KMS-11 (cell line): ENCODE measurements around the gene ACP4.
A peak's percentile ranks its signal among the peaks of the same experiment; 100 is the strongest.
"Not testable (repeated sequence)": the region's sequence is repeated elsewhere in the genome, so short reads cannot be mapped to it uniquely, and the experiment has no call there.

Source experiments
- H2AFZ ChIP-seq: fragments of 200-600 bp; sonication (generic); 2 replicates; pipeline ENCODE4 v1.6.1; 2016; ENCODE audit warnings: antibody characterized with exemption, mixed run types, low read depth
- H3K27ac ChIP-seq: fragments of 200-600 bp; sonication (generic); 2 replicates; pipeline ENCODE4 v1.6.1; 2016; ENCODE audit warnings: mild to moderate bottlenecking, mixed run types
- H3K27me3 ChIP-seq: fragments of 200-600 bp; sonication (generic); 2 replicates; pipeline ENCODE4 v1.6.1; 2017; ENCODE audit warnings: mild to moderate bottlenecking, low read depth, mixed run types, moderate library complexity; ENCODE audit not compliant: insufficient read depth
- H3K36me3 ChIP-seq: fragments of 200-600 bp; sonication (generic); 2 replicates; pipeline ENCODE4 v1.6.1; 2017; ENCODE audit warnings: mild to moderate bottlenecking, mixed run types; ENCODE audit not compliant: insufficient read depth
- H3K4me1 ChIP-seq: fragments of 200-600 bp; sonication (generic); 2 replicates; pipeline ENCODE4 v1.6.1; 2016; ENCODE audit warnings: mild to moderate bottlenecking, low read depth, mixed run types; ENCODE audit not compliant: poor library complexity, severe bottlenecking
- H3K4me2 ChIP-seq: fragments of 200-600 bp; sonication (generic); 2 replicates; pipeline ENCODE4 v1.7.0; 2016; ENCODE audit warnings: mild to moderate bottlenecking, mixed run types
- H3K4me3 ChIP-seq: fragments of 200-600 bp; sonication (generic); IDR thresholded peaks from 2 replicates; pipeline ENCODE4 v1.6.1; 2017; ENCODE audit warnings: low read depth, low read length, mixed read lengths; ENCODE audit not compliant: insufficient read depth
- H3K79me2 ChIP-seq: fragments of 200-600 bp; sonication (generic); 2 replicates; pipeline ENCODE4 v1.6.1; 2016; ENCODE audit warnings: low read depth, mixed run types; ENCODE audit not compliant: insufficient read depth
- H3K9ac ChIP-seq: fragments of 200-600 bp; sonication (generic); 2 replicates; pipeline ENCODE4 v1.6.1; 2016; ENCODE audit warnings: mild to moderate bottlenecking, mixed run types
- H4K20me1 ChIP-seq: fragments of 200-600 bp; sonication (generic); 2 replicates; pipeline ENCODE4 v1.6.1; 2016; ENCODE audit warnings: mild to moderate bottlenecking, mixed run types; ENCODE audit not compliant: insufficient read depth
- TF ChIP-seq, protein P1 (sequence below): fragments of 200-600 bp; sonication (generic); conservative IDR thresholded peaks from 2 replicates; pipeline ENCODE4 v1.6.1; 2017; ENCODE audit warnings: low read depth, mild to moderate bottlenecking, antibody characterized with exemption, low read length, moderate library complexity, mixed read lengths

The ACP4 gene

DNA sequence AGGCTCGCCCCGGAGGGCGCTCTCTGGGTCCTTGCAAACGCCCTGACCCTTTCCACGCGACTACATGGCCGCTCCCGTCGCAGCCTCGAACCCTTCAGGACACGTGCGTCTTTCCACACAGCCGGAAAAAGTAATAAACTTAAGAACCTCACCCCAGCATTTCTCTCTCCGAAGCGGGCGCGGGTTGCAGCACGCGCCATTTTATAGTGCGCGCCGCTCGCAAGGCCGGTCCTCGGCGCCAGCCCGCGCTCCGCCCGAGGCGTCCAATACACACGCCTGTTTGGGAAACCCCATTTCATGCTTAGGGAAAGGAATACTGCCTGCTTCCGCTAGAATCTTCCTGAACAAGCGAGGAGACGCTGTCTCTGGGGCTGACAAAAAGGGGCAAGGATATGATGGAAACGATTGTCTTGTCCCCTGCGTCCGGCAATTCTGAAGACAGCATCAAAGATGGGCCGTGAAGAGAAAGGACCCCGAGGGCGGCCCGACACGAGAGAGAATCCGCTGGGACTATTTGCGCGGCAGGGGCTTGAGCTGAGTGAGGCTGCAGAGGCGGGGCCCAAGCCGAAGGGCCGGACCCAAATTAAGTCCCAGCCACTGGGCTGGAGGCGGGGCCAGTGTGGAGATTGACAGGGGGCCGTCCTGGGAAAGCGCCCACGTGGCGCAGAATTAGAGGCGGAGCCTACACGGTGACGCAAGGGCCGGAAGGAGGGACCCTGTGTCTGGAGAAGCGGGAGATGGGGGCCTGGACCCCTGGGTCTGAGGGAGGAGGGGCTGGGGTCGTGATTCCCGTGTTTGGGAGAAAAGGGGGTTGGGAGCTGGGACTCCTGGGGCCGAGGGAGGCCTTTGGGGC is 14.4 kb downstream of the ACP4 start:
- H3K9ac ChIP-seq: peak overlapping the region; percentile 99
- TF ChIP-seq, protein P1, sequence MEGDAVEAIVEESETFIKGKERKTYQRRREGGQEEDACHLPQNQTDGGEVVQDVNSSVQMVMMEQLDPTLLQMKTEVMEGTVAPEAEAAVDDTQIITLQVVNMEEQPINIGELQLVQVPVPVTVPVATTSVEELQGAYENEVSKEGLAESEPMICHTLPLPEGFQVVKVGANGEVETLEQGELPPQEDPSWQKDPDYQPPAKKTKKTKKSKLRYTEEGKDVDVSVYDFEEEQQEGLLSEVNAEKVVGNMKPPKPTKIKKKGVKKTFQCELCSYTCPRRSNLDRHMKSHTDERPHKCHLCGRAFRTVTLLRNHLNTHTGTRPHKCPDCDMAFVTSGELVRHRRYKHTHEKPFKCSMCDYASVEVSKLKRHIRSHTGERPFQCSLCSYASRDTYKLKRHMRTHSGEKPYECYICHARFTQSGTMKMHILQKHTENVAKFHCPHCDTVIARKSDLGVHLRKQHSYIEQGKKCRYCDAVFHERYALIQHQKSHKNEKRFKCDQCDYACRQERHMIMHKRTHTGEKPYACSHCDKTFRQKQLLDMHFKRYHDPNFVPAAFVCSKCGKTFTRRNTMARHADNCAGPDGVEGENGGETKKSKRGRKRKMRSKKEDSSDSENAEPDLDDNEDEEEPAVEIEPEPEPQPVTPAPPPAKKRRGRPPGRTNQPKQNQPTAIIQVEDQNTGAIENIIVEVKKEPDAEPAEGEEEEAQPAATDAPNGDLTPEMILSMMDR: no peak
- peaks cover 46% of the 10 kb centered on the region for H3K79me2 ChIP-seq
- no peak overlapping the region for H3K4me3 ChIP-seq
- peaks cover 12% of the 10 kb centered on the region; the same call in 1 of the 2 replicates for H3K36me3 ChIP-seq
- peaks cover 17% of the 10 kb centered on the region; the same call in 1 of the 2 replicates for H4K20me1 ChIP-seq
- H3K27ac ChIP-seq: peak overlapping the region; percentile 98
- H2AFZ ChIP-seq: peak overlapping the region; percentile 62
- peak overlapping the region; percentile 50; the same call in 1 of the 2 replicates for H3K4me2 ChIP-seq
- H3K27me3 ChIP-seq: no peaks in the 10 kb centered on the region; the same call in 1 of the 2 replicates
- peaks cover 23% of the 10 kb centered on the region for H3K4me1 ChIP-seq

DNA sequence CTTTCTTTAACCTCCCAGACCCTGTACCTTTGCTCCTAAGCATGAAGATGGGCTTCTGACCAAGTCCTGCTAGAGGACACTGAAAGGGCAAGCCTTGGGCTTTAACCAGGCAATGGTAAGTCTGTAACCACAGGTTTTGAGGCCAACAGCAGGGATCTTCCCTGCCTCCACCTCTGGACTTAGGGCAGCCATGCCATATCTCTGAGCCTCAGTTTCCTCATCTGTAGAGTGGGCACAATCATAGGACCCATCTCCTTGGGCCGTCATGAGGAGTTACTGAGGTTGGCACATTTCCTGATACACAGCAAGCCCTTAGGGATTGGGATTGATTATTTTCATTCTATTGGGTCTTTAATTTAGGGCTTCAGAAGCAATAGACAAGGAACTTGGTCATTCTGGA is 18.6 kb downstream of the ACP4 start:
- Histone ChIP-seq H2AFZ (no peak overlapping the region), H3K36me3 (no peaks in the 10 kb centered on the region), H3K4me2 (no peak overlapping the region), H4K20me1 (no peaks in the 10 kb centered on the region), H3K9ac (no peak overlapping the region), H3K79me2 (peaks cover 7% of the 10 kb centered on the region), H3K4me1 (peaks cover 5% of the 10 kb centered on the region), H3K4me3 (no peak overlapping the region), H3K27ac (no peak overlapping the region), H3K27me3 (peaks cover 6% of the 10 kb centered on the region; the same call in 1 of the 2 replicates)
- TF ChIP-seq, protein P1: no peak

DNA sequence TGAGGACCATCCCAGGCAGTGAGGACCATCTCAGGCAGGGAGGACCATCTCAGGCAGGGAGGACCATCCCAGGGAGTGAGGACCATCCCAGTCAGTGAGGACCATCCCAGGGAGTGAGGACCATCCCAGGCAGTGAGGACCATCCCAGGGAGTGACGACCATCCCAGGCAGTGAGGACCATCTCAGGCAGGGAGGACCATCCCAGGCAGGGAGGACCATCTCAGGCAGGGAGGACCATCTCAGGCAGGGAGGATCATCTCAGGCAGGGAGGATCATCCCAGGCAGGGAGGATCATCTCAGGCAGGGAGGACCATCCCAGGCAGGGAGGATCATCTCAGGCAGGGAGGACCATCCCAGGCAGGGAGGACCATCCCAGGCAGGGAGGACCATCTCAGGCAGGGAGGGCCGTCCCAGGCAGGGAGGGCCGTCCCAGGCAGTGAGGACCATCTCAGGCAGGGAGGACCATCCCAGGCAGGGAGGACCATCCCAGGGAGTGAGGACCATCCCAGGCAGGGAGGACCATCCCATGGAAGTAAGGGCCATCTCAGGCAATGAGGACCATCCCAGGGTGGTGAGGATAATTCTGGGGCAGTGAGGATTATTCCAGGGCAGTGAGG is 21.5 kb downstream of the ACP4 start:
- H3K4me2 ChIP-seq, H3K9ac ChIP-seq, H3K27me3 ChIP-seq, H3K27ac ChIP-seq, H4K20me1 ChIP-seq, H2AFZ ChIP-seq, H3K4me1 ChIP-seq, H3K4me3 ChIP-seq, H3K36me3 ChIP-seq, H3K79me2 ChIP-seq: not testable (repeated sequence)

DNA sequence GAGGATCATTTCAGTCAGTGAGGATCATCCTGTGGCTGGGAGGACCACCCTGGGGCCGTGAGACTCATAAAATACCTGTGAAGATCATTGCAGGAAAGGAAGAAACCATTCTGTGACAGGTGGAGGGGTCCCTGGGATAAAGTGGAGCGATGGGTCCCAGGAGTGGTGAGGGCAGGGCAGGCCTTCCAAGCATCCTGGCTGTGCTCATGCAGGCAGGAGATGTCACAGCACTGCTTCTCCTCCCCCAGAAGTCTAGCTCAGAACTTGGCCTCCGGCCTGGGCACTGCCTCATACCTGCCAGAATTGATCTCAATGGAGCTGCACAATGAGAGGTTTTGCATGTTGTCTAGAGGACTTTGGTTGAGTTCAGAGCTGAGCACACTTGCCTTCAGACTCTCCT is 22.3 kb downstream of the ACP4 start:
- no peaks in the 10 kb centered on the region for H3K79me2 ChIP-seq
- no peak overlapping the region for H3K9ac ChIP-seq
- TF ChIP-seq, protein P1: no peak
- H3K4me1 ChIP-seq: no peaks in the 10 kb centered on the region
- peaks cover 15% of the 10 kb centered on the region; the same call in 1 of the 2 replicates for H3K27me3 ChIP-seq
- no peak overlapping the region for H3K4me2 ChIP-seq
- no peak overlapping the region for H3K4me3 ChIP-seq
- no peak overlapping the region for H2AFZ ChIP-seq
- no peak overlapping the region for H3K27ac ChIP-seq
- H3K36me3 ChIP-seq: no peaks in the 10 kb centered on the region
- H4K20me1 ChIP-seq: no peaks in the 10 kb centered on the region
